ENCODE measurements around the gene FGD5. TPM values are rescaled to one million over a fixed set of nuclear protein-coding genes. Genes with fewer than 3 reads are reported as not detected.

FGD5 gene
- total and polyA plus RNA-seq, 11 donors = 6.4 to 22.5 (median 14.9) TPM

DNA sequence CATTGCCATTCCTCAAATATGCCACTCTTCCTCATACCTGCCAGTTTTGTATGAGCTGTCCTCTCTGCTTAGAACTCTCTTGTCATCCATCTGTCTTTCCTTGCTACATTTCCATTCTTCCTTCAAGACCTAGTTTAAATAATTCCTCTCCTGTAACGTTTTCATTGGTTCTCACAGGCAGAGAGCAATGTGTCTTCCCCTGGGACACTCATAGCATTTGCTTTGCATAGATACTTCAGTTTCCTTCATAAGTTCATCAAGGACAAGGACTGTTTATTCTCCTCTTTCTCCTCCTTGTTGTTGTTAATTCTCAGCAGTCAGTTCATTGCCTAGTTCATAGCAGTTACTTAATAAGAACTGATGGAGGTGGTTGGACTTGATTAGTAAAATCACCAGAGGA lies 139.2 kb downstream of the FGD5 start:
- no peak for TF ChIP-seq POLR2A (IDR thresholded peaks at IDR 0.05)
- TF ChIP-seq, protein P1, sequence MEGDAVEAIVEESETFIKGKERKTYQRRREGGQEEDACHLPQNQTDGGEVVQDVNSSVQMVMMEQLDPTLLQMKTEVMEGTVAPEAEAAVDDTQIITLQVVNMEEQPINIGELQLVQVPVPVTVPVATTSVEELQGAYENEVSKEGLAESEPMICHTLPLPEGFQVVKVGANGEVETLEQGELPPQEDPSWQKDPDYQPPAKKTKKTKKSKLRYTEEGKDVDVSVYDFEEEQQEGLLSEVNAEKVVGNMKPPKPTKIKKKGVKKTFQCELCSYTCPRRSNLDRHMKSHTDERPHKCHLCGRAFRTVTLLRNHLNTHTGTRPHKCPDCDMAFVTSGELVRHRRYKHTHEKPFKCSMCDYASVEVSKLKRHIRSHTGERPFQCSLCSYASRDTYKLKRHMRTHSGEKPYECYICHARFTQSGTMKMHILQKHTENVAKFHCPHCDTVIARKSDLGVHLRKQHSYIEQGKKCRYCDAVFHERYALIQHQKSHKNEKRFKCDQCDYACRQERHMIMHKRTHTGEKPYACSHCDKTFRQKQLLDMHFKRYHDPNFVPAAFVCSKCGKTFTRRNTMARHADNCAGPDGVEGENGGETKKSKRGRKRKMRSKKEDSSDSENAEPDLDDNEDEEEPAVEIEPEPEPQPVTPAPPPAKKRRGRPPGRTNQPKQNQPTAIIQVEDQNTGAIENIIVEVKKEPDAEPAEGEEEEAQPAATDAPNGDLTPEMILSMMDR (IDR thresholded peaks at IDR 0.05) = no peak
- no peak overlapping the region for H3K27ac ChIP-seq
- intact Hi-C loops (cut with DNase I) = loop anchor here in 1 of 10 donors (10.0 kb wide), 1 partner anchor 47 kb away; no protein-coding TSS in a partner anchor
- DNase-seq (no peak), ATAC-seq (no peak)
- peaks cover 0 to 47% (median 10%) of the 10 kb centered on the region in 12 donors for H3K4me1 ChIP-seq
- no peaks in the 10 kb centered on the region for H3K27me3 ChIP-seq
- WGBS, 4 donors = 28 to 33% (median 30%) methylated on average over 1 of the region's 1 CpG
- no peak overlapping the region for H3K4me3 ChIP-seq
- H3K9me3 ChIP-seq = no peaks in the 10 kb centered on the region
- peaks cover 0 to 47% (median 5%) of the 10 kb centered on the region in 9 donors for H3K36me3 ChIP-seq

DNA sequence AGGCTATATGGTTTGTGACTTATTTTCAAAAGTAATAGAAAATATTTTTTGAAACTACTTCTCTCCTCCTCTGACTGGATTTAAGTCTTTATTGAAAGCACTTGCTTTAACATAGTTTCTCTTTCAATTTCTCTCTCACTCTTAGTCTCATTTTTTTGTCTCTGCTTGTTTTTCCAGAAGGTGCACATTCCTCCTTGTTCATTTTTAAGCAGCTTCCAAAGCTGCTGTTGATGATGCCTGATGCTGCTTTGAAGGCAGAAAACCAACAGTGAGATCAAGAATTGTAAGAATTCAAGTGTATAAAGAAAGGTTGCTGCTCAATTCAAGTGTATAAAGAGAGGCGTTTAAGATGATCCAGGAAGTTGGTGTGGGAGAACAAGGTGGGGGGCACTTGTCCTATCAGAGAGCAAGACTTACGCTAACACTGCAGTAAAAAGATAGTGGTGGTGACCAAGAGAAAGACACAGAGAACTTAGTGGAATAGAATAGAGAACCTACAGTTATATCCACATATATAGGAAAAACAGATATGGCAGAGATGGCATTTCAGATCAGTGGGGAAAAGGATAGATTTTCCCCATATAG lies 140.7 kb downstream of the FGD5 start:
- H3K4me3 ChIP-seq = peak overlapping the region in 1 of 12 donors; percentile 31
- WGBS, 4 donors = 69 to 79% (median 77%) methylated on average over 2 of the region's 2 CpGs
- DNase-seq = no peak
- H3K9me3 ChIP-seq = no peaks in the 10 kb centered on the region
- H3K27me3 ChIP-seq = no peaks in the 10 kb centered on the region
- H3K27ac ChIP-seq = peak overlapping the region in 1 of 12 donors; percentile 65
- peaks cover 0 to 47% (median 10%) of the 10 kb centered on the region in 12 donors for H3K4me1 ChIP-seq
- peaks cover 0 to 56% (median 8%) of the 10 kb centered on the region in 9 donors for H3K36me3 ChIP-seq
- intact Hi-C loops (cut with DNase I) = loop anchor here in 1 of 10 donors (10.0 kb wide), 1 partner anchor 45 kb away; no protein-coding TSS in a partner anchor
- ATAC-seq = no peak
- TF ChIP-seq, protein P1 (IDR thresholded peaks at IDR 0.05) = no peak
- TF ChIP-seq POLR2A (IDR thresholded peaks at IDR 0.05) = no peak

DNA sequence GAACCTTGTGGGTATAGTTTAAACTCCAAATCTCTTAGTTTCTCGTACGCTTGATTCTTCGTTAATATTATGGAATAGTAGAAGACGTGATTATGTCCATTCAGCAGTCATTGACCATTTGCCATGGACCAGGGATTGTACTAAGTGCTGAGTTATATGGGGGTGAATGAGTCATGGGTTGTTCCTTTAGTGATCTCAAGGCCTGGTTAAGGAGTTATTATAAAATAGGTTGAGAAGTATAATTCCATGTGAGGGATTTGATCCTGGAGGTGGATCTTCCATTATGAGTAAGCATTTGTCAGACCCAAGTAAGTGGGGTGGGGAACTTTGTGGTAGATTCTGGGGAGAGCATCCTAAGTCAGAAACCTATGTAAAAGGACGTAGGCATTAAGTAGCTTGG lies 144.0 kb downstream of the FGD5 start:
- intact Hi-C loops (cut with DNase I) = no loop called here
- Histone ChIP-seq H3K36me3 (peaks cover 0 to 72% (median 29%) of the 10 kb centered on the region in 9 donors), H3K4me3 (no peak overlapping the region), H3K27me3 (no peaks in the 10 kb centered on the region), H3K27ac (no peak overlapping the region), H3K9me3 (peaks cover 0 to 10% (median 0%) of the 10 kb centered on the region in 12 donors), H3K4me1 (peaks cover 0 to 23% (median 7%) of the 10 kb centered on the region in 12 donors)
- no peak for ATAC-seq
- 96 to 98% (median 97%) methylated on average over 5 of the region's 5 CpGs for WGBS, 4 donors
- no peak for TF ChIP-seq POLR2A (IDR thresholded peaks at IDR 0.05)
- TF ChIP-seq, protein P1 (IDR thresholded peaks at IDR 0.05) = no peak
- no peak for DNase-seq

DNA sequence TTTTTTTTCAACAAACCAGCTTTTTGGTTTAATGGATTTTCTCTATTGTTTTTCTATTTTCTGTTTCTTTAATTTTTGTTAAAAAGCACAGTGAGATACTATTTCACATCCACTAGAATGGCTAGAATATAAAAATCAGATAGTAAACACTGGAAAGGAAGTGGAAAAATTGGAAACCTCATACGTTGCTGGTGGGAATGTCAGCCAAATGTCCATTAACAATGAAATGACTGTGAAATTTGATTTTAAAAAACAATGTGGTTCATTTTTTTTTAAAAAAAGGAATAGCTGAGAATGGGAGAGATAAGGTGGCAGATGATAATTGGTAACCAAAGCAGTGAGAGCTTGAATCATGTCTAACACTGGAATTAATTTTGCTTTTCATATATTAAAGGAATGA lies 148.5 kb downstream of the FGD5 start:
- intact Hi-C loops (cut with DNase I) = no loop called here
- H3K36me3 ChIP-seq = peaks cover 0 to 62% (median 17%) of the 10 kb centered on the region in 9 donors
- no peaks in the 10 kb centered on the region for H3K4me1 ChIP-seq
- TF ChIP-seq POLR2A (IDR thresholded peaks at IDR 0.05) = no peak
- TF ChIP-seq, protein P1 (IDR thresholded peaks at IDR 0.05) = no peak
- WGBS, 4 donors = 49 to 58% (median 52%) methylated on average over 1 of the region's 1 CpG
- H3K27me3 ChIP-seq = no peaks in the 10 kb centered on the region
- peaks cover 0 to 10% (median 0%) of the 10 kb centered on the region in 12 donors for H3K9me3 ChIP-seq
- DNase-seq (no peak), ATAC-seq (no peak)
- H3K27ac ChIP-seq = no peak overlapping the region
- H3K4me3 ChIP-seq = no peak overlapping the region

Measured in heart left ventricle (tissue), 16 donors.